Neural crest cell (in vitro differentiated cells): ENCODE measurements around the gene INHA. TPM values are rescaled to one million over a fixed set of nuclear protein-coding genes. Genes with fewer than 3 reads are reported as not detected.

Experiments
- DNase-seq: peaks from one replicate; pipeline ENCODE4 v3.0.0; 2021; ENCODE audit warnings: low read depth, mixed read lengths, low spot score
- H3K27ac Mint-ChIP-seq: one replicate; pipeline ENCODE4 v1.8.0; 2021; ENCODE audit warnings: mild to moderate bottlenecking, mixed read lengths; ENCODE audit not compliant: unreplicated experiment
- H3K27me3 Mint-ChIP-seq: 2 replicates; pipeline ENCODE4 v1.8.0; 2021; ENCODE audit warnings: low read depth, mild to moderate bottlenecking, mixed read lengths
- H3K36me3 Mint-ChIP-seq: 2 replicates; pipeline ENCODE4 v1.8.0; 2021; ENCODE audit warnings: low read depth, mild to moderate bottlenecking, mixed read lengths
- H3K4me1 Mint-ChIP-seq: 2 replicates; pipeline ENCODE4 v1.8.0; 2021; ENCODE audit warnings: mixed read lengths
- H3K4me3 Mint-ChIP-seq: one replicate; pipeline ENCODE4 v1.8.0; 2021; ENCODE audit warnings: mild to moderate bottlenecking, mixed read lengths
- H3K9me3 Mint-ChIP-seq: 2 replicates; pipeline ENCODE4 v1.8.0; 2021; ENCODE audit warnings: mixed read lengths
- CTCF ChIP-seq: fragments of 200-600 bp; sonication (generic); conservative IDR thresholded peaks from 2 replicates; pipeline ENCODE4 v1.5.0; 2021; ENCODE audit warnings: antibody characterized with exemption, mild to moderate bottlenecking
- total RNA-seq: library from RNA; stranded (reverse); gene quantifications from 2 replicates; pipeline ENCODE4 v1.2.1, GENCODE V29; 2021

INHA gene
- total RNA-seq, 1 donor from 2014 or later: not detected

DNA sequence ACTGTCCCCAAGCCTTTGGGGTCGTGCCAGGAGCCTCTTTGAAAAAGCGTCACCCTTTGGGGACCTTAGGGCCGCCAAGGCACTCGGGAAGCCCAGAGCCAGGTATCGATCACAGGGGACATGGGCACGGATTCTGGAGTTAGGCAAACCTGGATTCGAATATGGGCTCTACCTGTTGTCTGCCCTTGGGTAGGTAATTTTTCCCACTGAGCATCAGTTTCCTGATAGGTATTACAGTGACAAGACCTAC, 19.0 kb upstream of the INHA start:
- Mint-ChIP-seq H3K27ac (no peak overlapping the region), H3K4me1 (peaks cover 16% of the 10 kb centered on the region)
- no peak for TF ChIP-seq CTCF

DNA sequence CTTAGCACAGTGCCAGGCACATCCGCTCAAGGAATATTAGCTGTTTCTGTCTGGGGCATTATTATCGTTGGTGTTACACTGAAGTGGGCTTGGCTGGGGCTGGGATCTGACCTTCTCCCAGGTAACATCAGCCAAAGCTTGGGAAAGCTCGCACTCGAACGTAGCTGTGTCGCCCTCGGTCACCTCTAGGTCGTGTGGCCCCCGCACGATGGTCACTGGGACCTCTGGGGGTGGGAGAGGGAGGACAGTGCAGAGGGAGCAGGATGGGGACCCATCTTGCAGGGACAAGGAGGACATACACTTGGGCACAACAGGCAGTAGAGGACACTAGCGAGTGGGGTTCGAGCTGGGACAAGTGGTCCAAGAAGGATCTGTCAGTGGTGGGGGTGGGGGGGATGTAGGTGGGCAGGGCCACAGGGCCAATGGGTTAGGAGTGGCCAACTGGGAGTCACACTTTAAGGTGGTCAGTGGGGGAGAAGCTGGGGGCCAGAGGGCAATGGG, 18.6 kb upstream of the INHA start:
- TF ChIP-seq CTCF: no peak
- no peak overlapping the region for H3K27ac Mint-ChIP-seq
- no peak for DNase-seq

More for the DNA sequence above, 19.0 kb upstream of the INHA start:
- Mint-ChIP-seq H3K27me3 (peaks cover 16% of the 10 kb centered on the region), H3K4me3 (peak overlapping the region; percentile 82), H3K36me3 (no peaks in the 10 kb centered on the region), H3K9me3 (no peaks in the 10 kb centered on the region)
- DNase-seq: no peak

DNA sequence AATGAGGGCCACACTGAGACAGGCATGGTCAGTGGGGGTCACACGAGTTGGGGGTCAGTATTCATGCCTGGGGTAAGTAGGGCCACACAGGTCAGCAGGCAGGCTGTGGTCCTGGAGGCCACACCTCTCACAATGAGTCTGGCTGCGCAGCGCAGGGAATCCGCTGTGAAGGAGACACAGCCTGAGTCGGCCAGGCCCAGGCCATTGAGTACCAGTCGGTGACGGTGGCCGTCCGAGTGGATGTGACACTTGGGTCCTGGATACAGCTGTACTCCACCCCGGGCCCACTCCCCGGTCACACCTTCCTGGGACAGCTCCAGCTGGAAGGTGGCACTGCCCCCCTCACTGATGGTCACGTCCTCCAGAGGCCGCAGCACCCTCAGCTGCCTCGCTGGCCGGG, 17.8 kb upstream of the INHA start:
- no peak for DNase-seq
- peaks cover 16% of the 10 kb centered on the region for H3K27me3 Mint-ChIP-seq
- peak overlapping the region; percentile 82 for H3K4me3 Mint-ChIP-seq
- no peak overlapping the region for H3K27ac Mint-ChIP-seq
- TF ChIP-seq CTCF: no peak
- no peaks in the 10 kb centered on the region for H3K36me3 Mint-ChIP-seq
- peaks cover 16% of the 10 kb centered on the region for H3K4me1 Mint-ChIP-seq
- no peaks in the 10 kb centered on the region for H3K9me3 Mint-ChIP-seq

More for the DNA sequence above, 18.6 kb upstream of the INHA start:
- H3K4me3 Mint-ChIP-seq: peak overlapping the region; percentile 82
- H3K27me3 Mint-ChIP-seq: peaks cover 16% of the 10 kb centered on the region
- no peaks in the 10 kb centered on the region for H3K36me3 Mint-ChIP-seq
- peaks cover 16% of the 10 kb centered on the region for H3K4me1 Mint-ChIP-seq
- no peaks in the 10 kb centered on the region for H3K9me3 Mint-ChIP-seq

- peaks cover 17% of the 10 kb centered on the region for H3K4me1 Mint-ChIP-seq
- DNase-seq: no peak
- peaks cover 14% of the 10 kb centered on the region for H3K27me3 Mint-ChIP-seq
- no peaks in the 10 kb centered on the region for H3K36me3 Mint-ChIP-seq
- no peaks in the 10 kb centered on the region for H3K9me3 Mint-ChIP-seq
- no peak for TF ChIP-seq CTCF
- H3K4me3 Mint-ChIP-seq: no peak overlapping the region
- no peak overlapping the region for H3K27ac Mint-ChIP-seq
Observed at GRCh38 chr2:219555956-219556355, 16.2 kb upstream of the INHA start.

GRCh38 chr2:219556413-219556812, 15.7 kb upstream of the INHA start:
- Mint-ChIP-seq H3K36me3 (no peaks in the 10 kb centered on the region), H3K27ac (no peak overlapping the region), H3K4me1 (peaks cover 19% of the 10 kb centered on the region), H3K27me3 (peaks cover 12% of the 10 kb centered on the region), H3K4me3 (peak overlapping the region; percentile 54), H3K9me3 (no peaks in the 10 kb centered on the region)
- DNase-seq: no peak
- no peak for TF ChIP-seq CTCF

GRCh38 chr2:219557320-219557719, 14.8 kb upstream of the INHA start:
- no peak for TF ChIP-seq CTCF
- Mint-ChIP-seq H3K4me3 (no peak overlapping the region), H3K9me3 (no peaks in the 10 kb centered on the region), H3K27ac (no peak overlapping the region), H3K4me1 (peaks cover 19% of the 10 kb centered on the region), H3K27me3 (peaks cover 12% of the 10 kb centered on the region), H3K36me3 (no peaks in the 10 kb centered on the region)
- DNase-seq: no peak
